HG03575 (cell line): ENCODE measurements around the gene HSD17B12.
"Not testable (repeated sequence)": the region's sequence is repeated elsewhere in the genome, so short reads cannot be mapped to it uniquely, and the experiment has no call there.

ENCODE experiments used
- ATAC-seq: cut with Tn5 transposase; IDR thresholded peaks from one replicate; pipeline ENCODE4 v1.9.1; 2021; ENCODE audit not compliant: unreplicated experiment, insufficient number of reproducible peaks, low FRiP score; ENCODE audit errors: extremely low read depth

Gene HSD17B12

DNA sequence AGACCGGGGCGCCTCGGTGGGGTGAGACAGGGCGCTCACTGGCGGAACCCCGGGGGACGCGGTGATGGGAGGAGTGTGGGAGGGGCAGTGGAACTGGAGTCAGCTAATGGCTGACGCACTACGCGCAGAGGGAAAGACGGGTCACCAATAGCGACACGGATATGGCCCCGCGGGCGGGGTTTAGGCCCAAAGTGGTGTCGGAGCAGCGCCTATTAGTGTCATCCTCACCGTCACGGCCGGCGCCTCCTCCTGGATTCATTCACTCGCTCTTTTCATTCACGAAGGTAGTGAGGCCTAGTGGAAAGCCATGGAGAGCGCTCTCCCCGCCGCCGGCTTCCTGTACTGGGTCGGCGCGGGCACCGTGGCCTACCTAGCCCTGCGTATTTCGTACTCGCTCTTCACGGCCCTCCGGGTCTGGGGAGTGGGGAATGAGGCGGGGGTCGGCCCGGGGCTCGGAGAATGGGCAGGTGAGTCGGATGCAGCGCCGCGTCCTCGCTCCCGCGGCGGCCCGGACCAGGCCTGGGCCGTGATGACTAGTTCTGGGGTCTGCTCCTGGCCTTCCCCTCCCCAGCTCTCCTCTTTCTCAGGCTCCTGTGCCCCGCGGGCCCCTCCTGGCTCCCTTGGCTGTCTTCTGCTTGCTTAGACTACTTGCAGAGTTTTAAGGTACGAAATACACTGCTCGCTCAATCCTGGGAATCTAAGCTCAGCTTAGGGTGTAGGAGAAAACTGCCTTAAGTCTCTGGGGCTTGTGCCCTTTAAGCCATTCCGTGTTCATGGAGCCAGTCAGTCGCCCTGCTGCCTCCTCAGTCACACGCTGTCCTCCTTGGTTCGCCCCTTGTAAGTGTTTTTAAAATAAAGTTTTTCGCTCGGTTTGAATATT lies at the start of gene HSD17B12:
Gene HSD17B12 (plus strand): TSS at position 218 of the 880 bp plus-strand sequence. CDS start 90 bp downstream, at position 308.
- peak; percentile 94 for ATAC-seq

DNA sequence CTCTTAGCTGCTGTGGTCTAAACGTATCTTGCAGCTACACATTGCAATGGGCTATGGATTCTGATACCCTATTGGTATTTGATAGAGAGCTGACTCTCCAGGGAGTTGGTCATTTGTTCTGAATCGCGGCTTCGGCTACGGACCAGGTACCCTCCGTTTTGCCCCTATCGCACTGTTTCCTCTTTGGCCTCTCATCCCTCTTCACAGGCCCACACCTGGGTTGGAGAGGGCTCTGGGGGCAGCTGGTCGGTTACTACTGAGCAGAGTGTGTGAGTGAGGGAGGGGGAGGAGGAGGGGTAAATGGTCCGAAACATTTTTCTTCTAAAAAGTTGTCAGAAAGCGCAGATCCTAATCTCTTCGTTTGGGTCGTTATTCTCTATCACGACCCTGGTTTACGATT lies 48.8 kb upstream of the HSD17B12 start:
- no peak for ATAC-seq

DNA sequence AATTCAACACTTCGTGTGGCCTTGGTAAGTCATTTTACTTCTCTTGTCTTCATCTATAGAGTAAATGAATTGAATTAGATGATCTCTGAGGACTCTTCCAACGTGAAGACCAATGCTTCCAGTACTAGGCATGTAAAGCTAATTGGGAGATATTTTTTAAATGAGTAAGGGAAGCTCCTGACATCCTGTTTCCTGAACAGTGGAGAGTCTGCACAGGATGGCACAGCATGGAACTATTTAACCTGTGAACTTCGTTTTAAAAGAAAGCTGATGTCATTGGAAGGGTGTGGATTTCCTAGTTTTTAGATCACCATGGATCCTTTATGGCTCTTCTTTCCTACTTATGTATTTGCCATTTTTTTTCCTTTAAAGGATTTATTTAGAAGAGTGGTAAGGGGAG lies 48.4 kb upstream of the HSD17B12 start:
- no peak for ATAC-seq

DNA sequence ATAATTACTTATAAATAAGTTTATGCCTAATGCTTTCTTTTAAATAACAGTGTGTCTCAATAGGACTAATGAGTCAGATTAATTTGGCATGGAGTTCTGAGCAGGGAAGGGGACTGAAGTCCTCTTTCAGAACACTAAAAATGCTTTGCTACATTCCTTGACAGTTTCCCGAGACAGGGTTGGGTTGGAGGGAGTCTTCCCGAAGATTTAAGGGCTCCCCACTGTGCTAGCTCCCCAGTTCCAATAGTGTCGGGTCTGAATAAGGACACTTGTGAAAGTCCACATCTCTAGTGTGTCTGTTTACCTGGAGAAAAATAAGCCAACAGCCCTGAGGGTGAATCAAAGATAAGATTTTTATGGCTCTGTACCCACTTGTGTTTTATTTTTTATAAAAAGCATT lies 41.8 kb upstream of the HSD17B12 start:
- ATAC-seq: no peak

DNA sequence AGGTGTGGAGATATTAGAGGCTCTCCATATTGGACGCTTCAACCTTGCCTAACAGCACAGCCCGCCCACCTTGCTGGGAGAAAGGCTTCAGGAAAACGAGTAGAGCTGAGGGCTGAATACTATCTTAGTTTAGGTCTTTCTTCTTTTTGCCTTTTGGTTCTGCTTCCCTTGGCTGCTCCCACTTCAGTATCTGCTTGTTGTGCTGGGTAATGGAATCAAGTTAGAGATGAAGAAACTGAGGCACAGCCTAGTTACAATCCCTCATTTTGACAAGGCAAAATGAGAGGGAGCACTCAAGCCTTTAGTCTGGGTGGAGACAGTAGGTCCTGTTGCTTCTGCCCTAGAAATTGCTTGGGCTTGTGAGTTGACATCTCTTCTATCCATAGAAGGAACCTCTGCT lies 41.3 kb upstream of the HSD17B12 start:
- no peak for ATAC-seq

DNA sequence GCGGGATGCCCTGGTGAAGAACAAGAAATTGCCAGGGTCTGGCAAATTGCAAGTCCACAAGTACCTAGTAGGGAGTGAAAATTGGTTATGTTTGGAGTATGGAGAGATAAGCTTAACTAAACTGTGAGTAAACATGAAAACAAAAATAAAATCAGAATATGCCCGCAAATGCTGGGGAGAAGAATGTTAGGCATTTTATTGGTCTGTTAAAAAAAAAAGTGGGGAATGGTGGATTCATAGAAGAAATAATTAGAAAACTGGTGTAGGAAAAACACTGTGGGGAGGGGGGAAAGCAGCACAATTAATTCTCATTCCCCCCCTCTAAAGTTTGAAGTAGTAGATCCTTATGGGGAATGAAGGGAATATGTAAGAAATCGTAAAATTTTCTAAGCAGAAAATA lies 40.6 kb upstream of the HSD17B12 start:
- ATAC-seq: no peak

DNA sequence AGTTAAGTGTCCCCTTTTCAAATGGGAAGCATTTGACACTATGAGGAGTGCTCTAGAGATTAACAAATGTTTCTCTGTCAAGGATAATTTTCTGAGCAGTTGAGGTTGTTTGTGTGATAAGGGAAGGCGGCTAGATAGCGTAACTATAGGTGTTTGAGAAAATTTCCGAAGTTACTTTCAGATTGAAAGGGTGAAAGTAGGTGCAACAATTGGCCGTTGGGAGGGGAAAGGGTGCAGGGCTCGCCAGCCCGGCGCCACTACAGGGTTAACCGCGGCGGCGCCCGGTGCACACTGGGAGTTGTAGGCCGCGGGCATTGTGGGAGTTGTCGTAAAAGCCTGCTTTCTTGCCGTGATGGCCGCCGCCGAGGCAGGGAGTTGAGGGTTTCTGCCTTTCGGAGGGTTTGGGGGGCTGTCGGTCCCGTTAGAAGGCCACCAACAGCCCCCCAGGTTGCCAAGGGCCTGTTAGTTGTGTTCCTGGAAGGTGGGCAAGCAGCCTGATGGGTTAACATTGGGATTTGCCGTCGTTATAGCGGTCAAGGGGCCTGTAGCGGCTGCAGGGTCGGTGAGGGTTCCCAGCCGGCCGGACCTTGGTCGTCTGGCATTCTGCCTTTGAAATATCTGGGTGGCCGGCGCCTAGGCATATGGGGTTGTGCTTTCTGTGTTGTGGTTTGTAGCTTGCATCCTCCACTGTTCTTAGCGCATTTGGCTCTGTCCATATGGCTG lies 36.5 kb upstream of the HSD17B12 start:
- ATAC-seq: peak; percentile 91

DNA sequence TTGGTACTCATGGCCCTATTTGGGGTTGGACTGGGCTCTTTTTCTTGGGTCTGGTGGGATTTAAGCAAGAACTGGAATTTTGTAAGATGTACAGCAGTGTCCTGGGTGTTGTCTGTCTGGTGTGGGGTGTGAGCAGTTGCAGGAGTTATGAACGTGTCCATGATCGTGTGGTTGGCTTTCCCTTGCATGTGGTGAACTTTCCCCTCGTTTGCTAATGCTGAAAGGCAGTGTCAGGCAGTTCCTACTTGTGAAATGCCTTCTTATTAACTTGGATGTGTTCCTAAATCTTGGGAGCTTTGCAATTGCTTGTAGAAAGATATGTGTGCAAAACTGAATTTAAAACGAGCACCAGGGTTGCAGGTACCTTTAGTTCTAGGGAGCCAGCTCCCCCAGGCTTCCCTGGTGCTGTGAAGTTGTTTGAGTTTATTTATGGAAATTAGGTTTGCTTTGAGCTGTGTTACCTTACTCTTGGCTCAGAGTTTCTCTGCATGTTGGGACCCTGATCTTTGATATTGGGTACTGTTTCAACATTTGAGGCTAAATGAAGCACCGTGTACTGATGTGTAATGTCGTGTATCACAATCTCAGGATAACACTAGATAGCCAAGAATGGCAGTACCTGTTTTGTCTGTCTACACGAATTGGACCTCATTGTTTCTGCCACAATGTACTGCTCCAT lies 35.8 kb upstream of the HSD17B12 start:
- ATAC-seq: no peak

DNA sequence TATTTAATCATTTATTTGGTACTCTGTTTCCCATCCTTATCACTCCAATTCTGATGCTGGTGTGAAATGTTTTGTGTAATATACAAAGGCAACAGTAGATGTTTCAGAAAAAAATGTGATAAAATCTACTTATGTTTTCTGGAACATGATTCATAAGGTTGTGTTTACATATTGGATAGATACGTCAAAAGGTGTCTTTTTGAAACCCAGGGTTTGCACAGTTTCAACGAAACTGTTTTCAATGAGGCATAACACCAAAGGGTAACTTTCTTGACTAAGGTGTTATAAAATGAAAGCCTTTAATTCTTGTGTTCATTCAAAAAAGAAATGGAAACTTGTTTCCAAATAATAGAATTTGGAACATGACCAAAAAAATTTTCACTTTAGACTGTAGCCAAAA lies 33.8 kb upstream of the HSD17B12 start:
- ATAC-seq: no peak

DNA sequence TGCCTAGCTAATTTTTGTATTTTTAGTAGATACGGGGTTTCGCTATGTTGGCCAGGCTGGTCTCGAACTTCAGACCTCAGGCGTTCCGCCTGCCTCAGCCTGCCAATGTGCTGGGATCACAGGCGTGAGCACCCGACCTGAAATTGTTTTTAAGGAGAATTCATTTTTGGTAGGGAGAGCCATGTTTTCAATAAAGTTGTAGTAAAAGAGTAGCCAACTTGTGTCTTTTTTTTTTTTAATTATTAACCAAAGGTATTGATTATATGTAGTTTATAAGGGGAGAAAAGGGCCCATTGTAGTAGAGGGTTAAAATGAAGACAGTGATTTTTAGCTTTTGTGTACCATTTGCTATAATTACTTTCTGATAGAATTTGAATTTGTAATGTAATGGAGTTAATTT lies 31.6 kb upstream of the HSD17B12 start:
- ATAC-seq: no peak

DNA sequence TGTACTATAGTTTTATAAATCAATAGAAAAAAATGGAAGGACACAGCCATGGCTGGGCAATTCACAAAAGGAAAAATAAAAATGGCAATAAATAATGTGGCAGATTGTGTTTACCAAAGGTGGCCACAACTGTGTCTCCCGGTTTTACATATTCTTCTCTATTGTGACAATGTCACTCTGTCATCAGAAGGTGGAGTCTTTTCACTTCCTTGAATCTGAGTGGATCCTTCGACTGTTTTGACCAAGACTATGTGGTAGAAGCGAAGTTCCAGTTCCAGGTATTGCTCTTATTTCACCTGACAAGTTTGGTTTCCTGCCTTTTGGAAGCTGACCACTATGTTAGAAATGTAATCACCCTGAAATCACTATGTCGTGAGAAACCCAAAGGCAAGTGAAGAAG lies 31.0 kb upstream of the HSD17B12 start:
- no peak for ATAC-seq

DNA sequence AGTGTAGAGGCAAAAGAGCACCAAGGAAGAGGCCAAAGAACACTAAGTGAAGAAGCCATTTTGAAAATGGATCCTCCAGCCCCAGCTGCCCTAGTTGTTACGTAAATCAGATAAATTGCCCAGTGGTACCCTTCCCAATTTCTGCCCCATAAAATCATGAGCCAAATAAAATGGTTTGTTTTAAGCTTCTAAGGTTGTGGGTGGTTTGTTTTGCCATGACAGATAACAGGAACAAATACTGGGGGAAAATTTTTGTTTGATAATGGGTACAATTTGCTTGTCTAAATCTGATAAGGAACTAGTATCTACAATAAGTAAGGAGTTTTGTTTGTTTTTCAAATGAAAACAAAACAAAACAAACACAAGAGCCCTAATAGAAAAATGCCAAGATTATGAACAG lies 30.6 kb upstream of the HSD17B12 start:
- no peak for ATAC-seq

DNA sequence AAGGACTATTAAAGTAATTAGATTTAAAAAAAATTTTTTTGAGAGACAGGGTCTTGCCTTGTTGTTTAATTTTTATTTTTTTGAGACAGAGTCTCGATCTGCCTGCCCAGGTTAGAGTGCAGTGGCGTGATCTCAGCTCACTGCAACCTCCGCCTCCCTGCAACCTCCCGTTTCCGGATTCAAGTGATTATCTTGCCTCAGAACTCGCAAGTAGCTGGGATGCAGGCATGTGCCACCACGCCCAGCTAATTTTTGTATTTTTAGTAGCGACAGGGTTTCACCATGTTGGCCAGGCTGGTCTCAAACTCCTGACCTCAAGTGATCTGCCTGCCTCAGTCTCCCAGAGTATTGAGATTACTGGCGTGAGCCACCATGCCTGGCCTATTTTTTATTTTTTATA lies 17.5 kb upstream of the HSD17B12 start:
- not testable (repeated sequence) for ATAC-seq

DNA sequence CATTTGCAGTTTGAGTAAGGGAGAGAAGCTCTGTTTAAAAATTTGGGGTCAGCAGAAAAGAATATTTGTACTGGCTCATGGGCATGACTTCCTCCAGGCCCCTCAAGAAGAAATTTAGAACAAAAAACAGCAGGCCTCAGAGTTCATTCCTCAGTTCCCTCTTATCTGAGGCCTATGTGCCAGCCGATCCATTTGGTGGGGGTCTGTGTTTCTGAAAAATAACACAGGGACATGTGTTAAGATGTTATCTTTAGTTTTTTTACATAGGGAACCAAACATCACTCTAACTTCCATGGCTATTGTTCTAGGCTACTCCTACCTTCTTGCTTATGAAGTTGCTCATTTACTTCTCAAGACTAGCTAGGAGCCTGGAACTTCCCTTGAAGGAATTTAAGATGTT lies 16.2 kb upstream of the HSD17B12 start:
- no peak for ATAC-seq

DNA sequence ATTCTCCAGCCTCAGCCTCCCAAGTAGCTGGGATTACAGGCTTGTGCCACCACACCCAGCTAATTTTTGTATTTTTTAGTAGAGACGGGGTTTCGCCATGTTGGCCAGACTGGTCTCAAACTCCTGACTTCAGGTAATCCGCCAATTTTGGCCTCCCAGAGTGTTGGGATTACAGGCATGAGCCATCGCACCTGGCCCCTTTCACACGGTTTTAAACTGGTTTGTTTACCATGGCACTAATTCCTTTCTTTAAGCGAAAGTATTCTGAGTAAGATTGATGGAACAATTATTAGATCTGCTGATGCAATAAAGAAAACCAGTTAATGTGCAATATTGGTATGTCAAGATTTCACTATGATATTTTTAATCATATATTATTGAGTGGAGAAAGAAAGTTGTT lies 9.3 kb upstream of the HSD17B12 start:
- not testable (repeated sequence) for ATAC-seq

DNA sequence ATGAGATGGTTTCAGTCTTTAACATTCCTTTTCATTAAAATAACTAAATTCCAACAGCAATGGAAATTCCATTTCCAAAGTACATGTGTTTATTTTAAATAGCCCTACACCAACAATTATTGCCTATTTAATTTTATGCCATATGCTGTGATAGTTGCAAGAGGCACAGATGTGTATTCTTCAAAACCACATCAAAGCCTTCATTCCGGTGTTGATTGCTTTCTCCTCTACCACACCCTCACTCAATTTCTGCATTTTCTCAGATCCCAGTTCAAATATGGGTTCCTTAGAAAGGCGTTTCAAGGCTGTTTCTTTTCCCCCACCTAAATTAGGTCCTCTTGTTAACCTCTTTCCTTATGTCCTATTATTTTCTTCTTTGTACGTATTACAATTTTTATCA lies 6.0 kb upstream of the HSD17B12 start:
- ATAC-seq: no peak

DNA sequence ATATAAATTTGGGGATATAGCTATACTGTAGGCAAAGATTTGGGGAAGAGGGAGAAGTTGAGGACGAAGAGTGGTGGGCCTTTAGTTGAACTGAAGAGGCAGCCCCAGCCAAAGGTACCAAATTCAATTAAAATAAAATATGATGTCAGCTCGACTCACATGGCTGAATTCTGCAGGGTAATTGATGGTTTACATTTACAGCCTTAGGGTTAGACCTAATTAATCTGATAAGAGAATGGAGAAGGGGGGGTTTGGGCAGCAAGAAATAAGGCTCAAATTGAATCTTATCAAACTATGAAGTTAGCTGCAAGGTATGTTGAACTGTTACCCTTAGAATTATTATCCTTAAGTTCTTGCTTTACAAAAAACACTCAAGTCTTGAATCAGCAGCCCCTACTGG lies 3.6 kb upstream of the HSD17B12 start:
- no peak for ATAC-seq

DNA sequence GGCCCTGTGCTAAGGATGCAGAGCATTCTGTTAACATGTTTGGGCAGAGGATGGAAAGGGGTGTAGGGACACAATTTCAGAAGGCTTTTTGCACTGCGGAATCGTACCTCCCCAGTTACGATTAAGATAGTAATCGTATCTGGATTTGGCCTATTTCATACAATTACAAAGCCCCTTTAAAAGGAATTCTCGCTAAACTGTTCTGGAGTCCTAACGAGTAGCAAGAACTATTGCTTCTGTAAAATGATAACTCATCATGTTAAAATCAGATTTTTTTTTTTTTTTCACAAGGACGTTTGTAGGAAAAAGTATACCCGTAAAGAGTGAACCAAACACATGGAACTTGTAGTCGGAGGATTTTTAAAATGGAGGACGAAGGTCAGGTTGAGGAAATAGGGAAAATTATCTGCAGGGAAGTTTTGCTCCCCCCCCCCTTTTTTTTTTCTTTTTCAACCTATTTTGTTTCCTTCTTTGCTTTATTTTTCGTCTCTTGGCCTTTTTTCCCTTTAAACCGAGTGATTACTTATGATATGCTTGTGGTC lies 934 bp downstream of the HSD17B12 start:
- no peak for ATAC-seq

DNA sequence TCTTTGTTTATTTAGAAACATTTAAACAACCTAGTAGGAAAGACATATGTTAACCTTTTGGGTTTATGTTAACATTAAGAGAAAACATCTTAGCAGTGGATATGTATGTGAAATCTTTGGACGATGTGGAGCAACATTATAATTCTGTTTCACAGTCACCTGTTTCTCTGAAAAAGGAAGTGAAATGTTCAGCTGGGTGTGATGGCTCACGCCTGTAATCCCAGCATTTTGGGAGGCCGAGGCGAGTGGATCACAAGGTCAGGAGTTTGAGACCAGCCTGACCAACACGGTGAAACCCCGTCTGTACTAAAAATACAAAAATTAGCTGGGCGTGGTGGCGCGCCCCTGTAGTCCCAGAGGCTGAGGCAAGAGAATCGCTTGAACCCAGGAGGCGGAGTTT lies 1.5 kb downstream of the HSD17B12 start:
- ATAC-seq: not testable (repeated sequence)

DNA sequence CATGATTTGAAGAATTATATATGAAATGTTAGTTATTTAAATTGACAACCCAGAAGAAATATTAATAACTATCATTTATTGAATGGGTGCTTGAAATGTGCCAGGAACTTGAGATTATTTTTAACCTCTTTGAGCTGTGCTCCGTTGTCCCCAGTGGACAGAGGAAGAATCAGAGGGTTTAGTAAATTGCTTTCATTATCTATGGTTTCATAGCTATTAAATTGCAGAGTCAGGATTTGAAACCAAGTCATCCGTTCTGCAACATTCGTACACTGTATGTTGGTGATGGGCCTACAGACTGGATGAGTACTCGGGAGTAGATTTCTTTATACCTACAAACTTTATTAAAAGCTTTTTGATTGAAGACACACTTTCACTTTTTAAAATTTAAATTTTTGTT lies 4.9 kb downstream of the HSD17B12 start:
- no peak for ATAC-seq
